Stimulated activated CD8-positive, alpha-beta memory T cell treated with anti-CD3 and anti-CD28 coated beads, Interleukin-12 subunit alpha, Interleukin-12 subunit beta, amount 100 ng/mL, for 4 hours (primary cell): ENCODE data around the gene APLN.

ENCODE experiments used
- DNase-seq: peaks from one replicate; pipeline ENCODE4 v3.0.0-alpha.2; 2020; ENCODE audit warnings: low read depth

APLN gene

DNA sequence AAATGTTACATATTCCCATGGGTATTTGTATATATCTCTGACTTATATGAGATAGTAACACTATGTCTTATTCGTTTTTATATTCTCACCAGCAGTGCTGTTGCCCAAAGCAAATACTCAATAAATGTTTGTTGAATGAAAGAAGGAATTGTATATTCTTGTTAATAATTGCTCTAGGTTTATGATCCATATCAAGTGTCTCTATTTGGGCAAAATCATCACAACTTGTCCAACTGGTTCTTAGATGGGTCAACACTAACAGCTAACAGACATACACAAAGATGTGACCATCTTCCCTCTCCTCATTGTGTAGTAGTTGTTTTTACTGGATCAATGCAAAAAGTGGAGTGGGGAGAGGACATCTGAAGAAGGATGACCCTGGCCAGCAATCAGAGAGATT is 6.6 kb upstream of the APLN start:
- DNase-seq, result no peak

DNA sequence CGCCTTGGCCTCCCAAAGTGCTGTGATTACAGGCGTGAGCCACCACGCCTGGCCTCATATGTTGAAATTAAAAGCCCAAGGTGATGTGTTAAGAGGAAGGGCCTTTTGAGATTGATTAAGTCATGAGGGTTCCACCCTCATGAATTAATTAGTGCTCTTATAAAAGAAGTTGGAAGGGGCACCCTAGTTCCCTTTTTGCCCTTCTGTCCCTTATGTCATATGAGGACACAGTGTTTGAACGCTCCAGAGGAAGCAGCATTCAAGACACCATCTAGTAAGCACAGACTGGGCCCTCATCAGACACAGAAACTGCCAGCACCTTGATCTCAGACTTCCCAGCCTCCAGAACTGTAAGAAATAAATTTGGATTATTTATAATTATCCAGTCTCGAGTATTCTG is 5.1 kb upstream of the APLN start:
- DNase-seq, result no peak

DNA sequence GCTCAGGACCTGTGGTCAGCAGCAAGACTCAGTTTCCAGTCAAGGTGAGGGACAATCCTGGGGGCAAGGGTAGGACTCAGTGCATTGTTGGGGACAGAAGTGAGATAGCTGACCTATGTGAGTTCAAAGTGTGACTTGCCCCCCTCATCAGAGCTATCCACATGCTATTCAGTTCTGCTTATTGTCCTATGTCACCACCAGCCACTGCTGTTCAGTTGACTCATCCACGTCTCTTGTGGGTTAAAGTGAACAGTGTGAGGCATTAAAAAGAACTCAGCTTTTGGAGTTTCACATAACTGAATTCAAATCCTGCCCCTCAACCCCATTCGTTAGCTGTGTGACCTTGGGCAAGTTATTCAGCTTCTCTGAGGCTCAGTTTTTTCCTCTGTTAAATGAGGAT is 4.4 kb upstream of the APLN start:
- no peak for DNase-seq

DNA sequence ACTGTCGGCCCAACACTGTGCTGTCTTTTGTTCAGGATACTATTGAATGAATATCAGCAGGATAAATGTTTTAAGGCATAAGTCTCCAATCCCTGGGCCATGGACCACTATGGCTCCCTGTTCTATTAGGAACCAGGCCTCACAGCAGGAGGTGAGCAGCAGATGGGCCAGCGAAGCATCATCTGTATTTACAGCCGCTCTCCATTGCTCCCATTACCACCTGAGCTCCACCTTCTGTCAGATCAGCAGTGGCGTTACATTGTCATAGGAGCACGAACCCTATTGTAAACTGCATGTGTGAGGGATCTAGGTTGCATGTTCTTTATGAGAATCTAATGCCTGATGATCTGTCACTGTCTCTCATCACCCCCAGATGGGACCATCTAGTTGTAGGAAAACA is 3.7 kb upstream of the APLN start:
- no peak for DNase-seq

DNA sequence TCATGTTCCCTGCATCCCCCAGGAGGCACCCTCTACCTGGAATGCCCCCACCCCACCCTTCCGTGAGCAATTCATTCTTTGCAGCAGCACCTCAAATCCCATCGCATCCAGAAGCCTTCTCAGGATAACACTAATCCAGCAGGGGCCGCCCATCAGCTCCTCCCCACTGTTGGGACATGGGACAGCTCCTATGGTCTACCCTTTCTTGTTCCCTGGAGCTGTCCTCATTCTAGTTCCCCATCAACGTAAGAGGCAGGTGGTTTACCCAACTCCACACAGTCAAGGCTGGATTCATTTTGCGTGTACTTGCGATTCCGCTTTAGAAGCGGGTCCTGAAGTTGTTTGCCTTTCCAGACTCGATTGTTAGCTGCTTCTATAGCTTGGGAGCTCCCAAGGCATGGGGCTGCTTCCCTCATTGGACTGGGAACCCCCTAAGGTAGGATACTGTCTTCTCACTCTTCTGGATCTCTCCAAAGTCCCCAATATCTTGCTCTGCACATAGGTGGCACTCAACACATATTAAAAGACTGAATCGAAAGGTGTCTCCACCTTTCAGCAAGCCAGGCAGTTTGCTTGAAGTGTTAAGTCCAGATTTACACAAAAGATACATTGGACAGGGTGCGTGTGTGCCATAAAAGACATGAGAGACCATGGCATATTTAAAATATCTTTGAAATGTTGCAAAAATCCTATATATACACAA is 942 bp upstream of the APLN start:
- DNase-seq, result no peak

DNA sequence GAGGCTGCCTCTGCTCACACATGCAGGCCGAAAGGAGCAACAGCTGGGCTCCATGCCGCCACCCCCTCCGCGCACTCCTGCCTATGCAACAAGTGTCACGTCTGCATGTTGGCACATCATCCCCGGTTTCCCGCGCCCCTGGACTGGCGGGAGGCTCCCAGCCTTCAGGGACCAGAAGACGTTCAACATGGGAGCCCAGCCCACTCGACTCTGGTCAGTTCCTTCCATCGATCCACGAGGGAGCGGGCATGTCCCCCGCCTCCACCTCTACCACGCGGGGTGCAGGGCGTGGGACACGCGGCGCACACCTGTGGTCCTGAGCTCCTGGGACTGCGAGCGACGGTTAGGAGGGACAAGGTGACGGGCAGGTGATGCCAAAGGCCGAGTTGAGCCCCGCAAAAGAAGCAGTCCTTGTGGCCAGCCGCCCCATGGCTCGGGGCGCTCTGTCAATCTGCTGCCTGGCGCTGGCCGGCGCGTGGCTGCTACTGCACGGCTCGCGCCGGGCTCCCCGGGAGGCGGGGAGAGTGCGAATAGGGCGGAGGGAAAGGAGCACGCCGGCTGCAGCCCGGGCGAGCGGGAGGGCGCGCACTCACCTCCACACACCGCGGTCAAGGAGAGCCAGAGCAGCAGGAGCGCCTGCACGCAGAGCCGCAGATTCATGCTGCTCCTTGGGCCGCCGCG is 645 bp downstream of the APLN start:
- DNase-seq, result no peak

DNA sequence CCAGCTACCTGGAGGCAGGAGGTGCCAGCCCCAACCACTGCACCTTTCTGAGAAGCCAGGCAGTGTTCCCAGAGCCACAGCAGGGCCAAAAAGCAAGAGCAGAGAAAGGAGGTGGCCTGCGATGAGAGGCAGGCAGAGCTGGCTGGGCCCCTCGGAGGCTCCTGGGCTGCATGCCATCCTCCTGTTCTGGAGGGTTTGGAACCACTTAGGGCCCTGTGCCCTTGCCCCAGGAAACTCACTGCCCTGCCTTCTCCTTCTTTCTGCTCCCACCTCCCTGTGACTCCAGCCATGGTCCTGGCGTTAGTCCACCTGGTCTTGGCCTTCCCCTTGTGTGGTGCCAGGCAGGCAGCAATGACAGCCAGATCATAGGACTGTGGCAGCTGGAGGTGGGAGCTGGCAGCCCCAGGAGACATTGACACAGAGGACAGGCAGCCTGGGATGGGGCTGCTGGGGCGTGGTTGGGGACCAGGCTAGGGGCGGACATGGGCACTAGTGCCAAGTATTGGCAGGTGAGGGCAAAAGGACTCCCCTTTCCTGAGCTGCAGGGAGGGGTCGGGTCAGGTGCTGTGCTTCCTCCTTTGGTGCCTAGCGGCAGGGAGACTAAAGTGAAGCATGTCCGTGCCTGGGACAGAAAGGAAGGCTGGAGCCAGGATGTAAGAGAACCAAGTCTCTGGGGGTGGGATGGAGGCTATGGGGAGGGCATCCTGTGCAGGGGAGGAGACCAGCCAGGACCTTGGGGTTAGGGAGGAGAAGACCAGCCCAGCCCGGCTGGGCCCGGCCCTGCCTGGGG is 1.4 kb downstream of the APLN start:
- no peak for DNase-seq

DNA sequence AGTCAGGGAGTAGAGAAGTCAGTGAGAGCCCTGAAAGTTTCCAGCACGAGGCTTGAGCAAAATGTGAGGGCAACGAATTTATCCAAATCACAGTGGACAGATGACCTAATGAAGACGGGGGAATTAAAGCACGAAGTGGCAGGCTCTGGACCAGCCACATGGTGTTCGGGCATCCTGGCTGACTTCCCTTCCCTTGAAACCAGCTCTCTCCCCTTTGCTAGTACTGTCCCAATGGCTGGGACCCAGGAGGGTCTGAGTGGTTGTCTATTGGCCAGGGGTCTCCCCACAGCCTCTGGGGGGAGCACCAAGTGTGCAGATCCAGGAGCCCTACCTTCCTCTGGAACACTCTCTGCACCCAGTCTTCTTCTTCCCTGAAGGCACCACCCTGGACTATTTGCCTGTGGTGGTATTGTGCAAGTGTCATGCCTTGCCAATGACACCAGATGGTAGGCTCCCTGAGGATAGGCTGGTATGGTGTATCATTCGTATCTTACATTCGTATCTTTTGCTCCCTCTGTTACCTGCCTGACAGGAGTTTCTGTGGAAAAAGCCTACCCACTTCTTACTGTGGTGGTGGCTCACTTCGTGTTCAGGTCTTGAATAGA is 2.1 kb downstream of the APLN start:
- DNase-seq, result no peak

DNA sequence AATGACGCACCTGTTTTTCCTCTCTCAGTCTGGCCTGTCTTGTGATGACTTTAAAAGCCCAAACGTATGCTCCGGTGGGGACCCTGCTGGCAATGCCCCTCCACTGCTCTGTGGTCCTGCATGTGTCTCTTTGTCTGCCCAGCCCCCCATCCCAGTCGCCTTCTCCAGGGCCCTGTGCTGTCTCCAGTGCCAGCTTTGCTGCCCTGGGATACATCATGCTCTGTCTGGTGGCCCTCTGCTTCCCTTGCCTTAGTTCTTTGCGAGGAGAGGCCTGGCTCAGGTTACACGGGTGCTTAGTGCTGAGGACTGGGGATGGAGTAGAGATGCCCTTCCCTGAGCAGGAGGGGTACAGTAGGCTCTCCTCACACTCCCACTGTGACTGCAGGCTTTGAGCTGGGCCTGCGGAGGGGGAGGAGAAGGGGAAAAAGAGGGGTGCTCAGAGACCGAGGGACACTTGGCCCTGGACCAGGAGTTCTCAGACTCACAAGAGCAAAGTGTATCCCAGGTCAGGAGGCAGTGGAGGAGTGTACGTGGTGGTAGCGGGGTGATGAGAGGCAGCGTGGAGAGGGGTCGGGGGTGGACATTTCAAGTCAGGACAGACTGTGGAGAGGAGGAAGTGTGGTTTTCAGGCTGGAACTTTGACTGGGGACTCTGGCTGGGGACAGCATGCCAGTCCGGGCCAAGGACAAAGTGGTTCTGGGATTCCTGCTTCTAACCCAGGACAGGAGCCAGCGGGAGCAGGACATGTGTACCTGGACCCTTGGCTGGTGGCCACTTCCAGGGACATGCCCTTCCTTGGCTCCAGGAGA is 2.8 kb downstream of the APLN start:
- no peak for DNase-seq

DNA sequence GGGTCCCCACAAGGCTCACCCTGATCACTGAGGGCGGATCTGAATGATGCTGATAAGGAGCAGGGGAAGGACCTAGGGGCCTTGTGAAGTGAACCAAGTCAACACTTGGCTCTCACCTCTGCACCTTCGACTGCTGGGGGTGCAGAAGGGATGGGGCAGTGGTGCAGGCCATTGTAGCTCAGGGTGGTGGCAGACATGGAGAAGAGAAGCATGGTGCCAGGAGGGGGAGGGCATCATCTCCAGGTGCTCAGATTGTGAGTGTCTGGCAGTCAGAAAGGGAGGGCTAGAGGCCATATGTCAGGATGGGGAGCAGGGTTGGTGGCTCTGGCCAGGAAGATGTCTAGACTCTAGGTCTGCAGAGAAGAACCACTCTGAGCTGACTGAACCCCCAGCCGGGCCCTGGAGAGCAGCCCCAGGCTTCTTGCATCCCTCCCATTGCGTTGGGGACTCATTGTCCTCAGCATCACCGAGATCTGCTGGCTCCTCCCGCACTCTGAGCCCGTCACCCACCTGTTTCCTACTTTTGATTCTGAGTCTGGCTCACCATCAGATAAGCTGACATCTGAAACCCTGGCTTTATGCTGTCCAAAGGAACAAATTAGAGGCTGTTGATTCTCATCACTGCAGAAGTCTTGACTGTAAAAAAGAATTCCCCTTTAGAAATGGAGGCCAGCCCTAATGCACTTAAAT is 3.8 kb downstream of the APLN start:
- DNase-seq, result no peak

DNA sequence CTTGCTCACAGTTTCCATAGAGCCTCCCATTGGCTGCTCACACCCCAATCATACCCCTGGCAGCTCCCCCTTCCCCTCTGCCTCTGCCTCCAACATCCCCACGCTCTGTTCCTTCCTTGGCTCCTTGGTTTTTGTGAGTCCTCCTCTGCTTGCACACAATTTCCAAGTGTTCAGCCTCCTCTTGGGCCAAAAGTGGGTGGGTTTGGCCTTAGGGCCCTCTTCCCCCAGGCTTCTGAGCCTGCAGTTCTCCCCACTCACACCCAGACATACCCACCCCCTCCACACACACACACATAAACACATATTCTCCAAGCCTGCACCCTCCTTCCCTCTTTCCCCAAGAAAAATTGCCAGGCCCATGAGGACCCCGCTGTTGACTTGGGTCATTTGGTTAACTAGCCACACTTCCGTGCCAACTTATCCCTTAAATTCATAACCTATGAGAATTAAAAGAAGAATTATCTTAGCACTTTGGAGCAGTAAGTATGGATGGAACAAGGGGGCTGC is 4.5 kb downstream of the APLN start:
- no peak for DNase-seq

DNA sequence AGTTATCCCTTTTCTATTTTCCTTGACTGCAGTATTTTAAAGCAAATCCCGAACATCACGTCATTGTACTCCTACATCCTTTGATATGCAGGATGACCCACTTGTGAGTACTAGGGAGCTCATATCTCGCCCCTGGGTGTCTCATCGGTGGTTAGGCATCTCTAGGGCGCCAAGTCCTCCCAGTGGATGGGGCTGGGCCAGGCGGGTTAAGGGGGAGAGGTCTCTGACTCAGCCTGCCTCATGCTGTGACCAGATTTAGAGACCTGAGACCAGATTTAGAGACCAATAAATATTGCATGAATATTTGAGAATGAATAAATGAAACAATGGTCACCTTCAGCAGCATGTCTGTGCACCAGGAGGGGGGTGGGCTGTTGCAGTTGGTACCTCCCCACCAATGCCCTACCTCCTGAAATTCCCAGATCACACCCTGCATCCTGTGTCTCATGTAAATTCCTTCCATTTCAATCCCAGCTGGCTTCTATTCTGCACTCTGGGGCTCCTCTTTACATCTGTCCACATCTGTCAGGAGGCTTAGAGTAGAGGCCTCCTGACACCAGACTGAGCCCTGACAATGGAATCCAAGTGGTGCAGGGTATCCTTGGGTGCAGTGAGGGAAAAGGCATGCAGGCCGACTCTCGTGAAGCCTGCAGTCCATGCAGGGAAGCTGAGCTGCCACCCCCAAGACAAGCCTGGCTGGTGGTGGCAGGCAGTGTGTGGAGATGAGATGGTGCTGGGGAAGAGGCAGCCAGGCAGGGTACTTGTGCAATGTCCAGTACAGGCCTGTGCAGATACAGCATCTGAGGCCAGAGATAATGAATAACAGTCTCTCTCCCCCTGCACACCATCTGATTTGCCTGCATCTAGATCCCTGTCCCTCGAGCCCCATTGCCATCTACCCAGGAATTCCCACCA is 5.2 kb downstream of the APLN start:
- no peak for DNase-seq

DNA sequence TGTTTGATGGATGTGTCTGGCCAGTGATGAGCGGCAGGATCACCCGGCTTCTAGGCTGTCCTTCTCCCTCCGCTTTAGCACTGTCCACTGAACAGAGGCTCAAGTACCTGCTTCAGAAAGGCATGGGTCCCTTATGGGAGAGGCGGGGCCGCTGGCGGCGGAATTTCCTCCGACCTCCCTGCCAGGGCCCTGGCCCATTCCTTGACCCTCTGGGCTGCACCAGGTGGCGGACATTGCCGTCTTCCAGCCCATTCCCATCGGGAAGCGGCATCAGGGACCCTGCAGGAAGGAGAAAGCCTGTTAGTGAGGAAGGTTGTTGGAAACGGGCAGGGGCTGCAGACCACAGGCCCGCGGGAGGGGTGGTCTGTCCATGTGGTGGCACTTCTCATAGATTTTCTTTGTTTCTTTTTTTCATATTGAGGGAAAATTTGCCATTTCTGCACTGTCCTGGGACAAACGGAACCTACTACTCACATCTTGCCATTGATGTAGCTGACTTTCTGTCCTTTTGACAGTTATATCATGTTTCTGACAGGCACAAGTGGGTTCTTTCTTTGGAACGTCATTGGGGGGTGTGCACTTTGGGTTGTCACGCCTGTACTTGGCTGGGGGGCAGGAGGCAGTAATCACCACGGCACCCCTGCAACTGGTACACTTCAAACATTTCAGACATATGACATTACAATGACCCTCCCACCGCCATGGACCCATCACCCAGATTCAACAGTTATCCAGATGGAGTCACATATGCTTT is 6.1 kb downstream of the APLN start:
- no peak for DNase-seq

DNA sequence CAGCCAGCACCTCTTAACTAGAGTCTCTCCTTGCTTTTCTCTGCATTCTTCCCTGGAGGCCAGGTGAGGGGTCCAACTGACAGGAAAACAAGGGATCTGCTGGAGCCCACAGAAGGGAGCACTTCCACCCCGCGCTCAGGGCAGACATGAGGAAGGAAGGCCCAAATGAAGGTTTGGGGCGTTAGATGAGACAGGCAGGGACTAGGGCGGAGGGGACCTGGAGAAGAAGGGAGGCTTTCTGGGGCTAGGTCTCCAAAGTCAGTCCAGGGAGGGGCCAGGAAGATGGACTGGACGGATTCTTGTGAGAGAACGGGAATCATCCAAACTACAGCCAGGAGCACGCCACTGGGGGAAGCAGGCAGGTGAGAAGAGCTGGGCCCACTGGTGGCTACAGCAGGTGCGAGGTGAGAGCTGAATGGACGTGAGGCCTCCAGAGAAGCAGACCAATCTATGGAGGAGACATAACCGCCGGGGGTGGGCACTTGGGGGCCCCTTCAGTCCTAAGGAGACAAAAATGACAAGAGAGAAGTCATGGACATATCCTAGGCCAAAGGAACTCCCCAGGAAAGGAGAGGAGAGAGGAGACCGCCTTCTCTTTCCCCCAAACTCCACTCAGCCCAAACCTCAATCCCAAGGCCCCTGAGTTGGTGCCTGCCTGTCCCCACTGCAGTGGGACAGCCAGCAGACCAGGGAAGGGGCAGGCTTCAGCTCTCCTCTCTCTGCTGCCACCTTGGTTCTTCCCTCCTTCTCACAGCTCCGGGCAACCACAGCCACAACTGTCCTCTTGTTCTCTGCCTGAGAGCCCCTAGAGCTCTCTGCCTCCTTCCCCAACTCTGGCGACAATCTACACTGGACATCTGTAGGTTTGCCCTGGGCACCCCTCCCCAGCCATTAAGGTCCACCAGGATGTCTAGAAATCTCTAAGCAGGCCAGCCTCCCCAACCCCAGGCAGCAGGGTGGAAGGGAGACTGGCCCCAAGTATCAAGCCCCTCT is 7.0 kb downstream of the APLN start:
- no peak for DNase-seq

DNA sequence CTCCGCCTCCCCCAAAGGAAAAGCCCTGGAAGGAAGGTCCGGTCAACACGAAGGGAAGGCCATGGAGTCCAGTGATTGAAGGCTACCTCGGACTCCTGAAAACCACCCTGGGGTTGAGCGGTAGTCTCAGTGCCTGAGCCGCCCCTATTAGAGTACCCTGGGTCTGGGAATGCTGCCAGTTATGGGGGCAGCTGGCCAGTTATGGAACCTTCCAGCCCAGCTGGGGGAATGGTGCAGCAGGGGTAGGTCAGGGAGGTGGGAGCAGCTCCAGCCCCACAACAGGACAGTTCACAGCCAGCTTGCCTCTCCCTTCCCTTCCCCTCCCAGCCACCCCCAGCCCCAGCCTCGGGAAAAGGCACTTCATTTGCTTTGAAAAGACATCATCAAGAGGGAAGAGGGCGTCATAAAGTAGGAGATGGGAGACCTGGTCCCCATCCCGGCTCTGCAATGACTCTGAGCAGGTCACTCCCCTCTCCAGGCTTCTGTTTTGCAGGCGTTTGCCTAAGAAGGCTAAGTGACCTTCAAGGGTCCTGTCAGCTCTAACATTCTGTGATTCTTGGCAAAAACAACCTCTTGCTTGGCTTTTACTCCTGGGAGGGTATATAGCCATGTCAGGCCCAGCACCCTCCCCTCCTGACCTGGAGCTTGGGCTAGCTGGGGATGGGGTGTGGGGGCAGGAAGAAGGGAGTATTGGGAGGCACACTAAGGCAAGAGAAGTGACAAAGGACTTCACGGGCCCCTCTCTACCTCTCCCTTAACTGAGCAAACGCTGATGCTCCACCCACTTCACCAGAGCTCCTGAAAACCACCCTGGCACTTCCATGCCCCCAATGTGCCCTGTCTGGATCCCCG is 8.0 kb downstream of the APLN start:
- DNase-seq, result no peak

DNA sequence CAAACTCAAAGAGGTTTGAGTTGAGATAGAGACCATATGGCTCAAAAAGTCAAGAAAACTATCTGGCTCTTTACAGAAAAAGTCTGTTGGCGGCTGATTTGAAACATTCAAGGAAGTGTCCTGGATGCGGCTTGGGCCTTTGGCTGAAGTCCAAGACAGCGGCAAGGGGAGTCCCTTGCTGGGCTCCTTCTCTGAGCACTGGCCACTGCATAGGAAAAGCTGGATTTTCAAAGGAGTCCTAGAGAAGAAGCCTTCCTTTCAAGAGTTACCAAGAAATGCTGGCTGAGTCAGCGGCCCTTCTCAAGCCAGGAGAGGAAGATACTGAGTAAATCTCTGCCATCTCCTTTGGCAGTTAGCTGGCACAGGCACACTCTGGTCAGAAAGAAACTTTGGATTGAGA is 12.1 kb downstream of the APLN start:
- no peak for DNase-seq

DNA sequence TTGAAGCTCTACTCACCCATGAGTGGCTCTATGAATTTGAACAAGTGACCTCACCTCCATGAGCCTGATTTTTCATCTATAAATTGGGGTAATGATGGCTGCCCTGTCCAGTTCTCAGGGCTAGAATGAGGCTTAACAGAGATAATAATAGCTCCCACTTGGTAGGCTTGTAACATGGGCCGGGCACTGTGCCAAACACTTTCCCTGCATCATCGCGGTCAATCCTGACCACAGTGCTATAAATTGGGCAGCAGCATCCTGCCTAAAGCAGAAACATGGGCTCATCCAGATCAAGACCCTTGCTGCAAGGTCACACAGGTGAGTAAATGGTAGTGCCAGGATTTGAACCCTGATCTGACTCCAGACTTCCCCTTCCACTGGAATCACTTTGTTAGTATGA is 12.8 kb downstream of the APLN start:
- DNase-seq, result no peak
